ENCODE results near the gene AQP12B.

AQP12B gene

GRCh38 chr2:240631548-240632305, 51.0 kb downstream of the AQP12B start:
- H3K4me3 ChIP-seq (ENCODE audit: low read depth, low read length): no peak overlapping the region
- in situ Hi-C loops (cut with HindIII; ENCODE audit: low sequenced_read_pairs): no loop called here
- no peak for DNase-seq (ENCODE audit: low read depth, low spot score)
- TF ChIP-seq CTCF (IDR thresholded peaks at IDR 0.05; ENCODE audit: low read depth, low read length): no peak

- no peak overlapping the region for H3K4me3 ChIP-seq (ENCODE audit: low read depth, low read length)
- in situ Hi-C loops (cut with HindIII; ENCODE audit: low sequenced_read_pairs): no loop called here
- DNase-seq (ENCODE audit: low read depth, low spot score): no peak
- no peak for TF ChIP-seq CTCF (IDR thresholded peaks at IDR 0.05; ENCODE audit: low read depth, low read length)
Observed at GRCh38 chr2:240630771-240631547, 51.7 kb downstream of the AQP12B start.

- in situ Hi-C loops (cut with HindIII; ENCODE audit: low sequenced_read_pairs): no loop called here
- no peak for TF ChIP-seq CTCF (IDR thresholded peaks at IDR 0.05; ENCODE audit: low read depth, low read length)
- no peak overlapping the region for H3K4me3 ChIP-seq (ENCODE audit: low read depth, low read length)
- DNase-seq (ENCODE audit: low read depth, low spot score): no peak
Observed at GRCh38 chr2:240629968-240630770, 52.5 kb downstream of the AQP12B start.

- DNase-seq (ENCODE audit: low read depth, low spot score): no peak
- in situ Hi-C loops (cut with HindIII; ENCODE audit: low sequenced_read_pairs): no loop called here
- no peak overlapping the region for H3K4me3 ChIP-seq (ENCODE audit: low read depth, low read length)
- TF ChIP-seq CTCF (IDR thresholded peaks at IDR 0.05; ENCODE audit: low read depth, low read length): no peak
Observed at GRCh38 chr2:240629619-240629967, 53.1 kb downstream of the AQP12B start.

- no peak for TF ChIP-seq CTCF (IDR thresholded peaks at IDR 0.05; ENCODE audit: low read depth, low read length)
- in situ Hi-C loops (cut with HindIII; ENCODE audit: low sequenced_read_pairs): no loop called here
- no peak for DNase-seq (ENCODE audit: low read depth, low spot score)
- no peak overlapping the region for H3K4me3 ChIP-seq (ENCODE audit: low read depth, low read length)
Observed at GRCh38 chr2:240628808-240629618, 53.7 kb downstream of the AQP12B start.

- no peak for TF ChIP-seq CTCF (IDR thresholded peaks at IDR 0.05; ENCODE audit: low read depth, low read length)
- no peak overlapping the region for H3K4me3 ChIP-seq (ENCODE audit: low read depth, low read length)
- no peak for DNase-seq (ENCODE audit: low read depth, low spot score)
- in situ Hi-C loops (cut with HindIII; ENCODE audit: low sequenced_read_pairs): no loop called here
Observed at GRCh38 chr2:240628507-240628807, 54.2 kb downstream of the AQP12B start.

Measured in astrocyte of the spinal cord (primary cell).